Measurements from ENCODE around the gene NUDT14. TPM values are rescaled to one million over a fixed set of nuclear protein-coding genes. Genes with fewer than 3 reads are reported as not detected.

NUDT14 gene
- total RNA-seq, 1 donor from 2014 or later, result 37.4 TPM

Small RNA genes lying within 50 kb of the gene (microRNA-seq; reads per million reads assigned to microRNA genes)
- not detected for gene MIR6765 (ENCODE audit: borderline number of aligned reads)

Other genes with a start within 250 kb of the NUDT14 start
- gene AHNAK2, start 202.9 kb downstream of the NUDT14 start, total RNA-seq, result 271 to 361 TPM (median 274 TPM) in 3 replicates
- gene CLBA1, start 195.5 kb downstream of the NUDT14 start, total RNA-seq, result 6.0 to 6.3 TPM (median 6.3 TPM) in 3 replicates
- gene CDCA4, start 160.2 kb downstream of the NUDT14 start, total RNA-seq, result 15.6 to 18.8 TPM (median 18.0 TPM) in 3 replicates
- gene GPR132, start 115.9 kb downstream of the NUDT14 start, total RNA-seq, result 0.23 to 0.48 TPM (median 0.30 TPM) in 3 replicates
- gene JAG2, start 12.5 kb downstream of the NUDT14 start, total RNA-seq, result 8.3 to 18.2 TPM (median 16.8 TPM) in 3 replicates
- 52.7 to 54.3 TPM (median 53.1 TPM) in 3 replicates for gene BTBD6, start 67.2 kb upstream of the NUDT14 start, total RNA-seq
- gene BRF1, start 119.7 kb upstream of the NUDT14 start, total RNA-seq, result 26.1 to 31.0 TPM (median 26.2 TPM) in 3 replicates
- gene PACS2, start 133.4 kb upstream of the NUDT14 start, total RNA-seq, result 82.6 to 89.5 TPM (median 87.1 TPM) in 3 replicates
- gene TEX22, start 217.2 kb upstream of the NUDT14 start, total RNA-seq, result 0.60 to 2.9 TPM (median 2.2 TPM) in 3 replicates
- 83.6 to 91.9 TPM (median 85.1 TPM) in 3 replicates for gene MTA1, start 238.5 kb upstream of the NUDT14 start, total RNA-seq

All from chondrocyte (in vitro differentiated cells).